G401.6 (cell line): Measurements from ENCODE around the gene NAIF1.
"Not testable (repeated sequence)": the region's sequence is repeated elsewhere in the genome, so short reads cannot be mapped to it uniquely, and the experiment has no call there.

ENCODE experiments used
- FAIRE-seq: peaks from 2 replicates; lab custom pipeline; 2012; peaks lifted over from hg19 to GRCh38; lab: Jason Lieb, UNC

NAIF1 gene

DNA sequence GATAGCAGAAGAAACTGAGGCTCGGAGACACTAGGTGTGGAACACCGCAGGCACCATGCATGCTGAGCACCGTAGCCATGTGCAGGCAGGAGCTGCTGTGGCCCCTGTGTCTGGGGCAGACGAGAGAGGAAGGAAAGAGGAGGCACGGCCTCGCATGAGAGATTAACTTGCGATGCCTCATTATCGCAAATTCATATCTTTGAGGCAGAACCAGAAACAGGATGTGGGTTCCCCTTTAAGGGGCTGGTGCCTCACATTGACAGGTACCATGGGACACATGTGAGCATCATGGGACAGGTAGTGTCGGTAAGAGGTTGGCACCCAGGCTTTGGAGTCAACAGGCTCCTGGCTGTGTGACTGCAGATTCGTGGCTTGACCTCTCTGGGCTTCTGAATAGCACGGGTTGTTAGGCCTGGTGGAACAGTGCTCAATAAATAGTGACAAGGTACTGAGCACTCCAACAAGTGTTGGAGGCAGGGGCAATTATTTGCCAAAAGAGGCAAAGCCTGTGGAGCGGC lies 40.8 kb downstream of the NAIF1 start:
- FAIRE-seq: no peak

DNA sequence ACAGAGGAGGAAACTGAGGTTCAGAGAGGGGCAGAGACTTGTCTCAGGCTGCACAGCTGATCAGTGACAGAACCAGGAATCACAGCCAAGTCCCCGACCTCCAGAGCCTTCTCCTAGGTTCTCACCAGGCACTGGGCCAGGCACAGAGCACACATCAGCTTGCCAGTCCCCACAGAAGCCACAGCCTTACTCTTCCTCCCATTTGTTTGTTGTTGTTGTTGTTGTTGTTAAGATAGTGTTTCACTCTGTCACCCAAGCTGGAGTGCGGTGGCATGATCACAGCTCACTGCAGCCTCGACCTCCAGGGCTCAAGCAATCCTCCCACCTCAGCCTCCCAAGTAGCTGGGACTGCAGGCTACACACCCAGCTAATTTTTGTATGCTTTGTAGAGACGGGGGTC lies 41.4 kb downstream of the NAIF1 start:
- no peak for FAIRE-seq

DNA sequence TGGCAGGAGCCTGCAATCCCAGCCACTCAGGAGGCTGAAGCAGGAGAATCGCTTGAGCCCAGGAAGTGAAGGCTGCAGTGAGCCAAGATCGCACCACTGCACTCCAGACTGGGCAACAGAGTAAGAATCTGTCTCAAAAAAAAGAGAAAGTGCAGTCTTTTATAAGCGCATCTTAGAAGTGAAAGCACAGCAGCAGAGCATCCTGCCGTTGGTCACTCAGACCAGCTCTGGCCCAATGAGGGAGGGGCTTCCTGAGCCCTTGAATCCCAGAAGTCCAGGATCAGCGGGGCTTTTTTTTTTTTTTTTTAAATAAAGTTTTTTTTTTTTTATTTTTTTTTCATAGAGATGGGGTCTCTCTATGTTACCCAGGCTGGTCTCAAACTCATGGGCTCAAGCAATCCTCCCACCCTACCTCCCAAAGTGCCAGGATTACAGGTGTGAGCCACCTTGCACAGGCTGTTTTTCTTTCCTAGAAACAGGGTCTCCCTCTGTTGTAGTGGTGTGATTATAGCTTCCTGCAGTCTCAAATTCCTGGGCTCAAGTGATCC lies 42.3 kb downstream of the NAIF1 start:
- FAIRE-seq: no peak

DNA sequence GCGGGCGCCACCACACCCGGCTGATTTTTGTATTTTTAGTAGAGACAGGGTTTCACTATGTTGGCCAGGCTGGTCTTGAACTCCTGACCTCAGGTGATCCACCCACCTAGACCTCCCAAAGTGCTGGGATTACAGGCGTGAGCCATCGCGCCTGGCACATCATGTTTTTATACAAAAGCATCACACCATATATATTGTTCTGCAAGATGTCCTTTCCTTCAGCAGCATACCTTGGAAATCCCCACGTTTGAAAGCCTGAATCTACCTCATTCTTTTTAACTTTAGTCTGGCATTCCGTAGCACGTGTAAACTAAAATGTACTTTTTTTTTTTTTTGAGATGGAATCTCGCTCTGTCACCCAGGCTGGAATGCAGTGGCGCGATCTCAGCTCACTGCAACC lies 43.4 kb downstream of the NAIF1 start:
- FAIRE-seq: not testable (repeated sequence)

DNA sequence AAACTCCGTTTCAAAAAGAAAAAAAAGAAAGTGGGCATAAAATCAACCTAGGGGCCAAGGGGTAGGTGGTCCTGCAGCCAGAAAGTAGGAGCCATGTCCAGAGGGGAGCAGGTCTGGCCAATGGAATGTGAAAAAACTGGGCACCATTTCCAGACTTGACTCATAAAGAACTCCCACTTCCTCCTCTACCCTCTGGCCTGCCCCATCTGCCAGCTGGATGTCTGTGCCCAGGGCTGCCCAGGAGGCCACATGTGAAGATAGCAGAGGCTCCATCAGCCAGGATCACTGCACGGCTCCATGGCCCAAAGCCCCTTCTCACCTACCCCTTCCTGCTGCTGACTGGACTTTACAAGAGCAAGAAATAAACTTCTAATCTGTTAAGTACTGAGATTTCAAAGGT lies 44.2 kb downstream of the NAIF1 start:
- no peak for FAIRE-seq

DNA sequence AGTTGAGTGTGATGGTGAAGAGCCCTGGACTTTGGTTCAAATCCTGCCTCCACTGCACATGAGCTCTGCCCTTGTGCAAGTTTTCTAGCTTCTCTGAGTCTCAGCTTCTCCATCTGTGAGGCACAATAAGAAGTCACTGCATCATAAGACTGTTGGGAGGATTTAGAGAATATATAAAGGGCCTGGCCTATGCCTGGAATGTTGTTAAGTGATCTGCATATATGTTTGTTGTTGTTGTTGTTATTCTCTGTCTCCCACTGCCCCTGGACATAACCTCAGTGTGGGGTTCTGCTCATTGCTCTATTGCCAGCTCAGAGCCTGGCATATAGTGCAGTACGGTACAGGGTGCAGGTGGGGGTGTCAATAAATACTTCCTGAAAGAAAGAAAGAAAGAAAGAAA lies 46.0 kb downstream of the NAIF1 start:
- no peak for FAIRE-seq

DNA sequence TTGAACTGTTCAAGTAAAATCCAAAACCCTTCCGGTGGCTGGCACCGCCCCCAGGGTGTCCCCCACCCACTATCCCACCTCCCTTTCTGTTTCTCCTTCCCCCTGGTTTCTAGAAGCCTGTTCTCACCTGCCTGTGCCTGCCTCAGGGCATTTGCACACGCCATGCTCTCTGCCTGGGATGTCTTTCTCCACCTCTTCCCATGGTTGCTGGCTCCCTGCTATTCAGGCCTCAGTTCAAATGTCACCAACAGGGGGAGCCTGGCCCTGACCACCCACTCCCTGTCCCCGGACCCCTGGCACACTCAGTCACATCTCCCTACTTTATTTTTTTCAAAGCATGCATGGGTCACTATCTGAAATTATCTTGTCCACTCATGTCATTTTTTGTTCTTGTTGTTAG lies 46.4 kb downstream of the NAIF1 start:
- FAIRE-seq: no peak

DNA sequence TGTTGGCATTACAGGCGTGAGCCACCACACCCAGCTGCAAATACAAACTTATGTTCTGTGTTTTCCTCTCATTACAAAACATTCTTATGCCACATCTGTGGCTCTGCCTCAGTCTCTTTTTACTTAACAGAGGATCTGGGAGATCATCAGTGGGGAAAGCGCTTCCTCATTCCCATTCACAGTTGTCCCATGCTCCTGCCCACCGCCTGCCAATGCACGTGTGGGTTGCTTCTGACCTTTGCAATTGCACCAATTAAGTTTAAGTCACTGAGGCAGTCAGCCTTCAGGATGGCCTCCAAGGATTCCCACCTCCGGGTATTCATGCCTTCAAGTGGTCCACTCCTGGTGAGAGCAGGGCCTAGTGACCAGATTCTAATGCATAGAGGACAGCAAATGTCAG lies 51.4 kb downstream of the NAIF1 start:
- FAIRE-seq: no peak
